ENCODE data around the gene TMEM245.
"Not testable (repeated sequence)": the region's sequence is repeated elsewhere in the genome, so short reads cannot be mapped to it uniquely, and the experiment has no call there.

The TMEM245 gene

DNA sequence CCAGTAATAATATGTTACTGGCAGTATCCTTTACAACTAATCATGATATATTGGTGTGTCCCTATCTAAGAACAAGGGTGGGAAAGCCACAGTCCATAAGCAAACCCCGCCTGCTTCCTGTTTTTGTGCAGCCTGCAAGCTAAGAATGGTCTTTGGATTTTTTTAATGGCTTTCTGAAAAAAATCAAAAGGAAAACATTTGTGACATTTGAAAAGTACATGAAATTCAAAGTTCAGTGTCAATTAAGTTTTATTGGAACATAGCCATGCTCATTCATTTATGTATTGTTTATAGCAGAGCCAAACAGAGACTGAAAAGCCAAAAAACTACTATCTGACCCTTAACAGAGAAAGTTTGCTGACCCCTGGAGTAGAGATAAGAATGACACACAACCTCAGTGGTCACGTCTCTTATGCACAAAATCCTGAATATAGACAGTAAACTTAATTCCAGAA lies 12.8 kb upstream of the TMEM245 start:
- no peak for DNase-seq (ENCODE audit: low read depth)

GRCh38 chr9:109129470-109130197 lies 9.9 kb upstream of the TMEM245 start:
- DNase-seq (ENCODE audit: low read depth) = no peak

- not testable (repeated sequence) for DNase-seq (ENCODE audit: low read depth)
Observed at GRCh38 chr9:109126671-109127070, 6.9 kb upstream of the TMEM245 start.

GRCh38 chr9:109124121-109124520 lies 4.4 kb upstream of the TMEM245 start:
- DNase-seq (ENCODE audit: low read depth) = no peak

GRCh38 chr9:109122726-109123621 lies 3.2 kb upstream of the TMEM245 start:
- DNase-seq (ENCODE audit: low read depth) = no peak

DNA sequence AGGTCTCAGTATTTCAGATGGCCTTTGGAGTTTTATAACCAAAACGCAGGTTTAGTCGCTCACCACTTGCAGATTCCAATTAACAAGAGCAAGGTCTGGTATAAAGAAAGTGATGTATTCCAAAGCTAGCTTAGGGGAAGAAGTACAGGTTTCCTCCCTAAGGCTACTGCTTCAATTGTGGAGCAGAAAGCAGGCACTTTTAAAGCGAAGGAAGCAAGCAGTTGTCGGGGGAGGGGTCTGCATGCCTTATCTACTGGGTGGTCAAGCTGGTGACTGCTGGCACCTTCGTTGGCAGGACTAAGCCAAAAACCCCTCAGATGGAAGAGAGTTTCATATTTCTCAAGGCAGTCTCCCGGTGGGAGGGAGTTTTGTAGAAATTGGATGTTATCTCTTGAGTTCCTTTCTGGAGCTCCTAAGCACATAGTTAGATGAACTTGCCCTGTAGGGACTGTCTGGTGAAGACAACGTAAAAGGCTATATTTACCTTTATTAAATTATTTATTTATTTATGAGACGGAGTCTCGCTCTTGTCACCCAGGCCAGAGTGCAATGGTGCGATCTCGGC lies 1.6 kb upstream of the TMEM245 start:
- no peak for DNase-seq (ENCODE audit: low read depth)

- no peak for DNase-seq (ENCODE audit: low read depth)
Observed at GRCh38 chr9:109120204-109120789, 550 bp upstream of the TMEM245 start.

- no peak for DNase-seq (ENCODE audit: low read depth)
Observed at GRCh38 chr9:109118808-109119438, 824 bp downstream of the TMEM245 start.

- DNase-seq (ENCODE audit: low read depth) = no peak
Observed at GRCh38 chr9:109117856-109118807, 1.6 kb downstream of the TMEM245 start.

GRCh38 chr9:109115931-109116526 lies 3.7 kb downstream of the TMEM245 start:
- DNase-seq (ENCODE audit: low read depth) = no peak

DNA sequence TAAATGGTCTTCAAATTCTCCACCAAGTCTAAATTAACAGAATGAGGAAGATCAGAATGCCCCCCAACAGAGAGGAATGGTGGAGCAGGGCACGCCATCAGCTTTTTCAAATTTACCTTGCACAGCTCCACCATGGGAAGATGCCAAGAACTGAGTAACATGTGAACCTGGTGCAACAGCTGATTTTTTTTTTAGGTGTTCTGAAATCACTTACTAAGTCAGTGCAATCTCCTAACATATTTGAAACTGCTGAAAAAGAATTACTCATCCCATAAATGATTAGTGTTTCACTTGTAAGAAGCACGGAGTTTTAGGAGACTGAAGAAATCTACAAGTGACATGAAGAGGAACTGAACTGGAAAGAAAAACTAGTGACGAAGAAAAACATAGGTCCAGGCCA lies 5.1 kb downstream of the TMEM245 start:
- DNase-seq (ENCODE audit: low read depth) = no peak

- no peak for DNase-seq (ENCODE audit: low read depth)
Observed at GRCh38 chr9:109113892-109114609, 5.7 kb downstream of the TMEM245 start.

DNA sequence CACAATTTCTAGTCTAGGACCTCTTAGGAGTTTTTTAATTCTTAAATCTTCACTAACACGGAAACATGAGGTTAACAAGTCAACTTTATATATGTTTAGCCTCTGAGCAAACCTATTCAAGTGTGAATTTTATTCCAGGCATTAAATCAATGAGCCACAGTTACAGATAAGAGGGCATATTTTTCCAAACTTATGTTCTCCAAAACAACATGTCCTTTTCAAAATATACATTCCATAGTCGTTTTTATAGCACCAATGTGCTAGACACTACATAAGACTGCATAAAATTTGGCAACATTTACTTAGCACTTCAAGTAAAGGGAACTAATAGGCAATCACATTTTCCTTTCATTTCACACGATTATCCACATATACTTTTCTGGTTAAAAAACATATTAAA lies 6.5 kb downstream of the TMEM245 start:
- DNase-seq (ENCODE audit: low read depth) = no peak

GRCh38 chr9:109110329-109111021 lies 9.3 kb downstream of the TMEM245 start:
- DNase-seq (ENCODE audit: low read depth) = no peak

DNA sequence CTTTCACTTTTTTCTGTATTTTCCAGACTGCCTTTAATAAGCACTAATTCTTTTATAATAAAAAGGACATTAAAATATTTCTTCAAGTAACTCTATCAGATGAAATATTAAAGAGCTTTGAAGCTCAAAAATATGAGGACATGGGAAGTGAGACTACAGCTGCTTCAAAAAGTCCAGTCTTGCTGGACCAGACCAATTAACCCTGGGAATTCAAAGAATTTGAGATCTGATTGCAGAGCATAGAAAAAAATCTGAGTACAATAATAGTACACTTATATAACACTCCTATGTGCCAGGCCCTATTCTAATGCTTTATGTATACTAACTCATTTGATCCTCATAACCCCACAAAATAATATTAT lies 9.8 kb downstream of the TMEM245 start:
- no peak for DNase-seq (ENCODE audit: low read depth)

DNA sequence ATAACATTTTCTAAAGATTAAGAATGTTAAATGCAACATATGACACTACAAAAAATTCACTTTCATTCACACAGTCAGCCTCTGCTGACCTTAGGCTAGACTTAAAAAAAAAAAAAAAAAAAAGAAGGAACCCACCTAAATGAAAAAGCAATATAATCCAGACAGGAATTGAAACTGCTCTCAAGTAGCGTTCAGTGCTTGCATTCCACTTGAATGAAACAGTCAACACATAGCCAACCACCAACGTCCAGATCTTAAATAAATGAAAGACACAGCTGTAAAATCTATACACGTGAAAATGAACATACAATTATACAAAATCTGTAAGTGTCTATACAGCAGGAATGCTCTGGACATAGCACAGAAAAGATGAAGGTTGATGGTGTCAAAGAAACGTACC lies 11.4 kb downstream of the TMEM245 start:
- no peak for DNase-seq (ENCODE audit: low read depth)

DNA sequence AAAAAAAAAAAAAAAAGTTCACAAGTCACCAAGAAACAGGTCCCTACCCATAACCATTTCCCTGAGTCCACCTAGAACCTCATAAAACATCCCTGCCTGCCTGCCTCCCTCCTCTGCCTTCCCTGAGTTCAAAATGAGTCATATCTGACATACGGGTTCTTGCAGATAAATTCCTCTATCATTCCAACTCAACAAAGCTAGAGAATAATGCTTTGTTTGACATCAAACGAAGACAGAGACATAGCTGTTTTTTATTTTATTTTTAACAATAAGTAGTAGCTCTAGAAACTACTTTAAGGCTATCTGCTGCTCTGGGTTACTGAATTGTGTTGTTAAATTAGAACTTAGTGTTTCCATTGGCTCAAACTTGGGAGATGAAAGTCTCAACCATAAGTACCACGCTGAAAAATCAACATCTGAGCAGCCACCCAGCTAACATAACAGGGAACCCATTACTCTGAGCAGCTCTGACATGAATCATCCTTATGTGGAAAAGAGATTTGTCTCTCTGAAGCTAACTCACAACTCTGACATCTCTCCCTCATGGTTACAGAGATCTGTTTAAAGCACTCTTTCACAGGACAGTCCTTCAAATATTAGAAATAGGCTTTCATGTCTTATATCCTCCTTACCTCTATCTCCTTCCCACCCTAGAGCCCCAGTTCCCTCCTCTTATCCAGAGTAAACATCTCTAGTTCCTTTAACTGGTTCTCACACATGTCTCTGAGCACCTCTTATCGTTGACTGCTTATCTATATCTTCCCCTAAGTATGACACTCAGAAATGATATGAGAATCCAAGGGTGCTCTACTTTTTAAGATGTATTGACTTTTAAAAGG lies 12.1 kb downstream of the TMEM245 start:
- DNase-seq (ENCODE audit: low read depth) = no peak

- DNase-seq (ENCODE audit: low read depth) = no peak
Observed at GRCh38 chr9:109101810-109102209, 17.9 kb downstream of the TMEM245 start.

Data from stimulated activated CD8-positive, alpha-beta memory T cell treated with anti-CD3 and anti-CD28 coated beads, Interleukin-7, amount 100 ng/mL, for 24 hours (primary cell).